B cell (primary cell): ENCODE results near the gene MCOLN1. TPM values are rescaled to one million over a fixed set of nuclear protein-coding genes. Genes with fewer than 3 reads are reported as not detected.

ENCODE experiments used
- ATAC-seq: fragments of 200-7000 bp; cut with Tn5 transposase; one replicate; pipeline ENCODE4 v1.10.0; 2021; ENCODE audit warnings: low read depth, mild to moderate bottlenecking, moderate number of reproducible peaks, moderate library complexity
- CTCF ChIA-PET: fragments of 350-600 bp; sonication (Branson Sonifier 250); formaldehyde crosslinking; loops from one replicate; lab custom pipeline; 2021; ENCODE audit warnings: antibody characterized with exemption, inconsistent platforms; lab: Charles Lee
- POLR2A ChIA-PET: fragments of 350-600 bp; sonication (Branson Sonifier 250); formaldehyde crosslinking; loops from one replicate; lab custom pipeline; 2021; ENCODE audit warnings: antibody characterized with exemption; lab: Charles Lee
- DNase-seq: peaks from one replicate; pipeline ENCODE4 v3.0.0; 2013
- H2AFZ ChIP-seq: 2 replicates; pipeline ENCODE4 v1.6.1; 2012; ENCODE audit warnings: mild to moderate bottlenecking, low read depth, low read length; ENCODE audit not compliant: insufficient read depth, poor library complexity, severe bottlenecking
- H3K27ac ChIP-seq, 2 donors: 1 replicate in 1 of 2; 2 replicates in 1 of 2; pipeline ENCODE4 v1.5.1; 2012 to 2013; ENCODE audit warnings: low read length in 2 of 2, mild to moderate bottlenecking in 2 of 2, moderate library complexity in 1 of 2
- H3K27me3 ChIP-seq, 4 experiments: fragments of 200-600 bp in 1 of 4; sonication (generic) in 1 of 4; replicated peaks in 1 of 4; 1 replicate in 2 of 4; 2 replicates in 2 of 4; pipeline versions ENCODE4 v1.6.1 to v1.7.0; 2013 to 2016; ENCODE audit warnings: low read length in 3 of 4, mild to moderate bottlenecking in 2 of 4, mixed read lengths in 1 of 4, moderate library complexity in 1 of 4; ENCODE audit not compliant: insufficient read depth in 4 of 4, control insufficient read depth in 3 of 4; ENCODE audit errors: control extremely low read depth in 1 of 4
- H3K36me3 ChIP-seq, 2 experiments: replicated peaks in 1 of 2; 1 replicate in 1 of 2; 2 replicates in 1 of 2; pipeline versions ENCODE4 v1.6.1 to v1.7.1; 2013; ENCODE audit warnings: low read length in 1 of 2; ENCODE audit not compliant: insufficient read depth in 2 of 2, control insufficient read depth in 1 of 2; ENCODE audit errors: control extremely low read depth in 1 of 2, extremely low read depth in 1 of 2
- H3K4me1 ChIP-seq, 2 donors: fragments of 200-600 bp in 1 of 2; sonication (generic) in 1 of 2; 1 replicate in 1 of 2; 2 replicates in 1 of 2; pipeline versions ENCODE4 v1.5.1 to v1.6.1; 2013 to 2017; ENCODE audit warnings: low read length in 2 of 2; ENCODE audit not compliant: control insufficient read depth in 2 of 2, insufficient read depth in 2 of 2
- H3K4me2 ChIP-seq: replicated peaks from 2 replicates; pipeline ENCODE3; 2012; ENCODE audit warnings: mild to moderate bottlenecking, low read depth, low read length; ENCODE audit not compliant: poor library complexity, severe bottlenecking
- H3K4me3 ChIP-seq, 5 experiments: fragments of 200-600 bp in 1 of 5; sonication (generic) in 1 of 5; 1 replicate in 3 of 5; 2 replicates in 2 of 5; pipeline versions ENCODE4 v1.5.1 to v1.7.0; 2011 to 2016; ENCODE audit warnings: low read length in 4 of 5, mild to moderate bottlenecking in 4 of 5, low read depth in 2 of 5, control low read depth in 1 of 5, moderate library complexity in 1 of 5; ENCODE audit not compliant: insufficient read depth in 1 of 5; ENCODE audit errors: control extremely low read depth in 1 of 5, extremely low read depth in 1 of 5
- H3K79me2 ChIP-seq: fragments of 200-600 bp; sonication (generic); one replicate; pipeline ENCODE4 v1.6.0; 2016; ENCODE audit warnings: low read length; ENCODE audit not compliant: control insufficient read depth, insufficient read depth
- H3K9ac ChIP-seq: fragments of 200-600 bp; sonication (generic); 2 replicates; pipeline ENCODE4 v1.6.1; 2017; ENCODE audit warnings: mild to moderate bottlenecking, low read length, moderate library complexity
- H3K9me3 ChIP-seq, 3 donors: one replicate each; pipeline versions ENCODE4 v1.6.1 to v1.7.1; 2013; ENCODE audit warnings: low read length in 2 of 3; ENCODE audit not compliant: control insufficient read depth in 2 of 3, insufficient read depth in 1 of 3; ENCODE audit errors: control extremely low read depth in 1 of 3
- H4K20me1 ChIP-seq: 2 replicates; pipeline ENCODE4 v1.6.0; 2012; ENCODE audit warnings: mild to moderate bottlenecking, low read length; ENCODE audit not compliant: insufficient read depth, control insufficient read depth, poor library complexity, severe bottlenecking
- H3K27ac Mint-ChIP-seq: one replicate; pipeline ENCODE4 v1.8.0; 2021; ENCODE audit warnings: mixed read lengths
- H3K27me3 Mint-ChIP-seq: one replicate; pipeline ENCODE4 v1.8.0; 2021; ENCODE audit warnings: mixed read lengths
- H3K4me1 Mint-ChIP-seq: one replicate; pipeline ENCODE4 v1.8.0; 2021; ENCODE audit warnings: mixed read lengths
- H3K4me3 Mint-ChIP-seq: one replicate; pipeline ENCODE4 v1.8.0; 2021; ENCODE audit warnings: mixed read lengths
- H3K9me3 Mint-ChIP-seq: one replicate; pipeline ENCODE4 v1.8.0; 2022; ENCODE audit warnings: mixed read lengths; ENCODE audit not compliant: insufficient read depth
- CTCF ChIP-seq: fragments of 200-600 bp; IDR thresholded peaks from one replicate; pipeline ENCODE4 v1.8.0; 2022; ENCODE audit warnings: antibody characterized with exemption, mild to moderate bottlenecking
- EZH2 ChIP-seq: IDR thresholded peaks from 2 replicates; pipeline ENCODE4 v1.6.1; 2012; ENCODE audit warnings: borderline replicate concordance, low read depth, mild to moderate bottlenecking, moderate library complexity, low read length; ENCODE audit not compliant: insufficient read depth, poor library complexity, severe bottlenecking
- WGBS: methylation state at CpG from one replicate; pipeline ENCODE4 v1.1.5; 2013; ENCODE audit warnings: missing lambda C conversion rate; ENCODE audit not compliant: insufficient coverage; 5-methylcytosine and 5-hydroxymethylcytosine counted together
- intact Hi-C: fragments of 100-400 bp; cut with micrococcal nuclease; formaldehyde crosslinking; loops from one replicate; pipeline ENCODE4 v1.10.0; 2022
- polyA plus RNA-seq: library from polyadenylated mRNA; depleted of rRNA; stranded (reverse); fragments of >200 nt; gene quantifications from 2 replicates; pipeline ENCODE4 v1.2.3, GENCODE V29; 2012
- total RNA-seq, 2 donors: library from RNA; stranded (reverse); fragments of 120-200 nt in 1 of 2; gene quantifications; 1 replicate in 1 of 2; 2 replicates in 1 of 2; pipeline versions ENCODE4 v1.2.3 to v1.2.4, GENCODE V29; 2013 to 2022

The MCOLN1 gene
- total and polyA plus RNA-seq, 2 donors (not counting 1 experiment from before 2014, with no cell fraction given) = 12.5 to 19.0 TPM

DNA sequence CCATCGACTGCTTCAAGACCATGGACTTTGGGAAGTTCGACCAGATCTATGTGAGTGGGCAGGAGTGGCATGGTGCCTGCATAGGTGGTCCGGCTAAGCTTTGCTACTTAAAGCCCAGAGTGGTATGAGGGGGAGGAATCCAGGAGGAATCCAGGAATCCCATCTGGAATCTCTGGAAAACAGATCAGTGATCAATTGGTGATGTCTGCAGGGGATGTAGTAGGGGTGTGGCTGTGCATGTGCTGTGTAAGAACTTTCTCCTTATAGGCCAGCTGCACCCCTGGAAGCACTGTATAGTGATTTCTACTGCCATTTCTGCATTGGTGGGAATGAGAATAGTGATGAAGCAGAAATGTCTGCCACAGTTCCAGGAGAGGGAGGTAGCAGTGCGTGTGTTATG lies 36.7 kb downstream of the MCOLN1 start:
- intact Hi-C loops = no loop called here
- no peak for DNase-seq
- Histone ChIP-seq H3K79me2 (no peaks in the 10 kb centered on the region), H3K27me3 (no peaks in the 10 kb centered on the region), H2AFZ (no peak overlapping the region), H3K36me3 (peaks cover 0 to 47% of the 10 kb centered on the region in 2 experiments), H3K4me2 (no peak overlapping the region), H3K27ac (no peak overlapping the region), H3K4me3 (no peak overlapping the region), H4K20me1 (no peaks in the 10 kb centered on the region), H3K4me1 (no peaks in the 10 kb centered on the region), H3K9me3 (peaks cover 0 to 13% (median 0%) of the 10 kb centered on the region in 3 donors), H3K9ac (no peak overlapping the region)
- POLR2A ChIA-PET = no interaction called here
- TF ChIP-seq EZH2 (no peak), CTCF (no peak)
- no peaks in the 10 kb centered on the region for H3K4me1 Mint-ChIP-seq
- no peak for ATAC-seq
- H3K27me3 Mint-ChIP-seq = no peaks in the 10 kb centered on the region
- no peak overlapping the region for H3K4me3 Mint-ChIP-seq
- CTCF ChIA-PET = interaction anchor here (0.6 to 1.6 kb wide), 2 partner anchors 10 to 34 kb away, joined by 5 to 7 read pairs; no protein-coding TSS in a partner anchor
- H3K9me3 Mint-ChIP-seq = peaks cover 4% of the 10 kb centered on the region
- no peak overlapping the region for H3K27ac Mint-ChIP-seq
- 75% methylated on average over 4 of the region's 4 CpGs for WGBS

GRCh38 chr19:7560255-7560654 lies 37.8 kb downstream of the MCOLN1 start:
- intact Hi-C loops = no loop called here
- Histone ChIP-seq H3K9me3 (peaks cover 0 to 7% (median 0%) of the 10 kb centered on the region in 3 donors), H3K27me3 (no peaks in the 10 kb centered on the region), H3K4me1 (no peaks in the 10 kb centered on the region), H3K79me2 (no peaks in the 10 kb centered on the region), H4K20me1 (no peaks in the 10 kb centered on the region), H3K4me3 (no peak overlapping the region), H3K36me3 (peaks cover 0 to 40% of the 10 kb centered on the region in 2 experiments), H3K9ac (no peak overlapping the region), H3K27ac (no peak overlapping the region), H2AFZ (no peak overlapping the region), H3K4me2 (no peak overlapping the region)
- peaks cover 4% of the 10 kb centered on the region for H3K9me3 Mint-ChIP-seq
- H3K27ac Mint-ChIP-seq = no peak overlapping the region
- DNase-seq = no peak
- ATAC-seq = no peak
- TF ChIP-seq CTCF (no peak), EZH2 (no peak)
- H3K27me3 Mint-ChIP-seq = no peaks in the 10 kb centered on the region
- 100% methylated on average over 1 of the region's 2 CpGs for WGBS
- no peaks in the 10 kb centered on the region for H3K4me1 Mint-ChIP-seq
- ChIA-PET CTCF (interaction anchor here (1.6 kb wide), 1 partner anchor 8 kb away, joined by 7 read pairs; no protein-coding TSS in a partner anchor), POLR2A (no interaction called here)
- H3K4me3 Mint-ChIP-seq = no peak overlapping the region
